22Rv1 (cell line): ENCODE results near the gene MIAT.

Experiments
- ZFX ChIP-seq: fragments of 450-650 bp; IDR thresholded peaks from 2 replicates; pipeline ENCODE4 v1.6.1; 2017; ENCODE audit warnings: antibody characterized with exemption, borderline replicate concordance
- TF ChIP-seq, protein P1 (sequence below): fragments of 450-650 bp; IDR thresholded peaks from 2 replicates; pipeline ENCODE4 v1.5.1; 2017; ENCODE audit warnings: mild to moderate bottlenecking

DNA sequence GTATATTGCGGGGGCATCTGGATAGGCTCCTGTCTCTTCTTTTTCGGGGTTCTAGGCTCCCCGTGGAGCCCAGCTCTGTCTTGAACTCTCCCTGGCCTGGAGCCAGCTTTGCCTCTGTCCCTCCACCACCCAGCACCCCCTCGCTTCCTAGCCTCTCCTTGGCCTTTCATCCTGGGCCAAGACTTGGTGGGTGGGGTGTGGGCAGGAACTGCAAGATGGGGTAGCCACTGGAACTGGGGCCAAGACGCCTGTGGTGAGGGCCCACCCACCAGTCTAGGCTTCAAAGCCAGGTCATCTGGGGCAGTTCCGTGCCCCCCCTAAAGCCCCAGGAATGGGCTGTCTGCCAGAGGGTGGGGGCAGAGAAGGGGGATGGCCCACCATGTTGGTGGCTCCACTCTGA lies 37.9 kb upstream of the MIAT start:
- TF ChIP-seq, protein P1, sequence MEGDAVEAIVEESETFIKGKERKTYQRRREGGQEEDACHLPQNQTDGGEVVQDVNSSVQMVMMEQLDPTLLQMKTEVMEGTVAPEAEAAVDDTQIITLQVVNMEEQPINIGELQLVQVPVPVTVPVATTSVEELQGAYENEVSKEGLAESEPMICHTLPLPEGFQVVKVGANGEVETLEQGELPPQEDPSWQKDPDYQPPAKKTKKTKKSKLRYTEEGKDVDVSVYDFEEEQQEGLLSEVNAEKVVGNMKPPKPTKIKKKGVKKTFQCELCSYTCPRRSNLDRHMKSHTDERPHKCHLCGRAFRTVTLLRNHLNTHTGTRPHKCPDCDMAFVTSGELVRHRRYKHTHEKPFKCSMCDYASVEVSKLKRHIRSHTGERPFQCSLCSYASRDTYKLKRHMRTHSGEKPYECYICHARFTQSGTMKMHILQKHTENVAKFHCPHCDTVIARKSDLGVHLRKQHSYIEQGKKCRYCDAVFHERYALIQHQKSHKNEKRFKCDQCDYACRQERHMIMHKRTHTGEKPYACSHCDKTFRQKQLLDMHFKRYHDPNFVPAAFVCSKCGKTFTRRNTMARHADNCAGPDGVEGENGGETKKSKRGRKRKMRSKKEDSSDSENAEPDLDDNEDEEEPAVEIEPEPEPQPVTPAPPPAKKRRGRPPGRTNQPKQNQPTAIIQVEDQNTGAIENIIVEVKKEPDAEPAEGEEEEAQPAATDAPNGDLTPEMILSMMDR, result no peak
- no peak for TF ChIP-seq ZFX
